Measurements from ENCODE around the gene PLET1. TPM values are rescaled to one million over a fixed set of nuclear protein-coding genes. Genes with fewer than 3 reads are reported as not detected.

PLET1 gene
- total and polyA plus RNA-seq, 9 of the 15 experiments (the other 6 are each of a cell fraction or from before 2014, with no cell fraction given) = not detected

GRCh38 chr11:112289588-112290492, 29.2 kb upstream of the PLET1 start (continued):
- TF ChIP-seq, protein P1, sequence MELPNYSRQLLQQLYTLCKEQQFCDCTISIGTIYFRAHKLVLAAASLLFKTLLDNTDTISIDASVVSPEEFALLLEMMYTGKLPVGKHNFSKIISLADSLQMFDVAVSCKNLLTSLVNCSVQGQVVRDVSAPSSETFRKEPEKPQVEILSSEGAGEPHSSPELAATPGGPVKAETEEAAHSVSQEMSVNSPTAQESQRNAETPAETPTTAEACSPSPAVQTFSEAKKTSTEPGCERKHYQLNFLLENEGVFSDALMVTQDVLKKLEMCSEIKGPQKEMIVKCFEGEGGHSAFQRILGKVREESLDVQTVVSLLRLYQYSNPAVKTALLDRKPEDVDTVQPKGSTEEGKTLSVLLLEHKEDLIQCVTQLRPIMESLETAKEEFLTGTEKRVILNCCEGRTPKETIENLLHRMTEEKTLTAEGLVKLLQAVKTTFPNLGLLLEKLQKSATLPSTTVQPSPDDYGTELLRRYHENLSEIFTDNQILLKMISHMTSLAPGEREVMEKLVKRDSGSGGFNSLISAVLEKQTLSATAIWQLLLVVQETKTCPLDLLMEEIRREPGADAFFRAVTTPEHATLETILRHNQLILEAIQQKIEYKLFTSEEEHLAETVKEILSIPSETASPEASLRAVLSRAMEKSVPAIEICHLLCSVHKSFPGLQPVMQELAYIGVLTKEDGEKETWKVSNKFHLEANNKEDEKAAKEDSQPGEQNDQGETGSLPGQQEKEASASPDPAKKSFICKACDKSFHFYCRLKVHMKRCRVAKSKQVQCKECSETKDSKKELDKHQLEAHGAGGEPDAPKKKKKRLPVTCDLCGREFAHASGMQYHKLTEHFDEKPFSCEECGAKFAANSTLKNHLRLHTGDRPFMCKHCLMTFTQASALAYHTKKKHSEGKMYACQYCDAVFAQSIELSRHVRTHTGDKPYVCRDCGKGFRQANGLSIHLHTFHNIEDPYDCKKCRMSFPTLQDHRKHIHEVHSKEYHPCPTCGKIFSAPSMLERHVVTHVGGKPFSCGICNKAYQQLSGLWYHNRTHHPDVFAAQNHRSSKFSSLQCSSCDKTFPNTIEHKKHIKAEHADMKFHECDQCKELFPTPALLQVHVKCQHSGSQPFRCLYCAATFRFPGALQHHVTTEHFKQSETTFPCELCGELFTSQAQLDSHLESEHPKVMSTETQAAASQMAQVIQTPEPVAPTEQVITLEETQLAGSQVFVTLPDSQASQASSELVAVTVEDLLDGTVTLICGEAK (IDR thresholded peaks at IDR 0.05) = no peak
- TF ChIP-seq, protein P1 (CRISPR knock-in tag; IDR thresholded peaks at IDR 0.05) = no peak
- TF ChIP-seq, protein P2, sequence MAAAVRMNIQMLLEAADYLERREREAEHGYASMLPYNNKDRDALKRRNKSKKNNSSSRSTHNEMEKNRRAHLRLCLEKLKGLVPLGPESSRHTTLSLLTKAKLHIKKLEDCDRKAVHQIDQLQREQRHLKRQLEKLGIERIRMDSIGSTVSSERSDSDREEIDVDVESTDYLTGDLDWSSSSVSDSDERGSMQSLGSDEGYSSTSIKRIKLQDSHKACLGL (CRISPR knock-in tag; IDR thresholded peaks at IDR 0.05; ENCODE audit: borderline replicate concordance, poor library complexity, severe bottlenecking) = no peak
- TF ChIP-seq WHSC1 (IDR thresholded peaks at IDR 0.05; ENCODE audit: low read length) (no peak), HDAC1 (IDR thresholded peaks at IDR 0.05) (0 out of 4 replicates have a peak, but pooled peaks of 1 of the 2 experiments have one; percentile 46), ZNF785 (CRISPR knock-in tag; IDR thresholded peaks at IDR 0.05) (no peak), C11orf30 (IDR thresholded peaks at IDR 0.05; ENCODE audit: low read depth) (no peak)
- TF ChIP-seq, protein P3, sequence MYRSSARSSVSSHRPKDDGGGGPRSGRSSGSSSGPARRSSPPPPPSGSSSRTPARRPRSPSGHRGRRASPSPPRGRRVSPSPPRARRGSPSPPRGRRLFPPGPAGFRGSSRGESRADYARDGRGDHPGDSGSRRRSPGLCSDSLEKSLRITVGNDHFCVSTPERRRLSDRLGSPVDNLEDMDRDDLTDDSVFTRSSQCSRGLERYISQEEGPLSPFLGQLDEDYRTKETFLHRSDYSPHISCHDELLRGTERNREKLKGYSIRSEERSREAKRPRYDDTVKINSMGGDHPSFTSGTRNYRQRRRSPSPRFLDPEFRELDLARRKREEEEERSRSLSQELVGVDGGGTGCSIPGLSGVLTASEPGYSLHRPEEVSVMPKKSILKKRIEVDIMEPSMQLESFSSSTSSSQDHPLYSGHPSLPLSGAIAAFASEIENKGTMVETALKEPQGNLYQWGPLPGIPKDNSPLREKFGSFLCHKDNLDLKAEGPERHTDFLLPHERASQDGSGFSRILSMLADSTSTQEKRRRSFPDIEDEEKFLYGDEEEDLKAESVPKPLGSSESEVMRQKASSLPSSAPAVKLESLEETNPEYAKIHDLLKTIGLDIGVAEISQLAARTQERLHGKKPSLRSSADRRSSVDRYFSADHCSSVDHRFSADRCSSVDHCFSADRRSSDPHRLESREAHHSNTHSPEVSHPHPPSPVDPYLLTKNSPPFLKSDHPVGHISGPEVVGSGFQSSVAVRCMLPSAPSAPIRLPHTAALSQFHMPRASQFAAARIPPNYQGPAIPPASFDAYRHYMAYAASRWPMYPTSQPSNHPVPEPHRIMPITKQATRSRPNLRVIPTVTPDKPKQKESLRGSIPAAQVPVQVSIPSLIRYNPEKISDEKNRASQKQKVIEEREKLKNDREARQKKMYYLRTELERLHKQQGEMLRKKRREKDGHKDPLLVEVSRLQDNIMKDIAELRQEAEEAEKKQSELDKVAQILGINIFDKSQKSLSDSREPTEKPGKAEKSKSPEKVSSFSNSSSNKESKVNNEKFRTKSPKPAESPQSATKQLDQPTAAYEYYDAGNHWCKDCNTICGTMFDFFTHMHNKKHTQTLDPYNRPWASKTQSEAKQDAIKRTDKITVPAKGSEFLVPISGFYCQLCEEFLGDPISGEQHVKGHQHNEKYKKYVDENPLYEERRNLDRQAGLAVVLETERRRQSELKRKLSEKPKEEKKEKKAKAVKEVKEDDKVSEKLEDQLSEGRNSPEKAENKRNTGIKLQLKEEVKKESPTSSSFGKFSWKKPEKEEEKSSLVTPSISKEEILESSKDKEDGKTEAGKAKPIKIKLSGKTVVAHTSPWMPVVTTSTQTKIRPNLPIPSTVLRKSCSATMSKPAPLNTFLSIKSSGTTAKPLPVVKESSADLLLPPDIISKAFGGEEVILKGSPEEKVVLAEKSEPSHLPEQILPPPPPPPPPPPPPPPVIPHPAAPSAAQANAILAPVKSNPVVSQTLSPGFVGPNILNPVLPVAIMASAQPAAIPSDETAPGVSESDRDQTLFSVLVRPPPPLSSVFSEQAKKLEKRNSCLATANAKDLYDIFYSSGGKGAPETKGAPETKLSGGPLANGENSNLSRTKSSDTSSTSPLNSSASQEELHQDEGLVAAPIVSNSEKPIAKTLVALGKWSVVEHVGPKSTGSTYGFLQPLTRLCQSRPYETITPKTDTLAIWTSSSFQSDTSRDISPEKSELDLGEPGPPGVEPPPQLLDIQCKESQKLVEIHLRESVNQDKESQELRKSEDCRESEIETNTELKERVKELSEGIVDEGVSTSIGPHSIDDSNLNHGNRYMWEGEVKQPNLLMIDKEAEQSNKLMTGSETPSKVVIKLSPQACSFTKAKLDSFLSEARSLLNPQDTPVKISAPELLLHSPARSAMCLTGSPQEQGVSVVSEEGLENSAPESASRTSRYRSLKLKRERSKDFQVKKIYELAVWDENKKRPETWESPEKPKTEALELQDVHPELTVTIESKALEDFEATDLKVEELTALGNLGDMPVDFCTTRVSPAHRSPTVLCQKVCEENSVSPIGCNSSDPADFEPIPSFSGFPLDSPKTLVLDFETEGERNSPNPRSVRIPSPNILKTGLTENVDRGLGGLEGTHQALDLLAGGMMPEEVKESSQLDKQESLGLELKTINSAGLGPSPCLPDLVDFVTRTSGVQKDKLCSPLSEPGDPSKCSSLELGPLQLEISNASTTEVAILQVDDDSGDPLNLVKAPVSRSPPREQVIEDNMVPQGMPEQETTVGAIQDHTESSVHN (IDR thresholded peaks at IDR 0.05; ENCODE audit: borderline replicate concordance in 1 of 2, low read depth in 1 of 2) = no peak
